OCI-LY1 (cell line): ENCODE measurements around the gene CREM.

Experiments
- H2AFZ ChIP-seq: fragments of 200-600 bp; sonication (generic), shearing (Covaris generic); 2 replicates; pipeline ENCODE4 v1.6.0; 2014; ENCODE audit warnings: antibody characterized with exemption, mild to moderate bottlenecking, low read length
- H3F3A ChIP-seq: fragments of 200-600 bp; sonication (generic), shearing (Covaris generic); 2 replicates; pipeline ENCODE4 v1.6.0; 2014; ENCODE audit warnings: mild to moderate bottlenecking, antibody characterized with exemption, low read length, moderate library complexity; ENCODE audit not compliant: insufficient read depth
- H3K27ac ChIP-seq: fragments of 200-600 bp; sonication (generic); 2 replicates; pipeline ENCODE4 v1.5.1; 2014; ENCODE audit warnings: low read length, mixed run types, mild to moderate bottlenecking, low read depth; ENCODE audit not compliant: poor library complexity, severe bottlenecking
- H3K27me3 ChIP-seq: fragments of 200-600 bp; sonication (generic); 2 replicates; pipeline ENCODE4 v1.6.0; 2014; ENCODE audit warnings: antibody characterized with exemption, mild to moderate bottlenecking, low read length, moderate library complexity; ENCODE audit not compliant: insufficient read depth
- H3K36me3 ChIP-seq: fragments of 200-600 bp; sonication (generic); 2 replicates; pipeline ENCODE4 v1.6.1; 2014; ENCODE audit warnings: mild to moderate bottlenecking, antibody characterized with exemption, low read length, moderate library complexity, mixed read lengths; ENCODE audit not compliant: insufficient read depth
- H3K4me1 ChIP-seq: fragments of 200-600 bp; sonication (generic); 2 replicates; pipeline ENCODE4 v1.5.1; 2014; ENCODE audit warnings: mild to moderate bottlenecking, low read length, moderate library complexity; ENCODE audit not compliant: insufficient read depth, severe bottlenecking
- H3K4me2 ChIP-seq: fragments of 200-600 bp; sonication (generic), shearing (Covaris generic); 2 replicates; pipeline ENCODE4 v1.6.1; 2014; ENCODE audit warnings: low read length
- H3K4me3 ChIP-seq: fragments of 200-600 bp; sonication (generic); 2 replicates; pipeline ENCODE4 v1.5.1; 2014; ENCODE audit warnings: low read length, low read depth, mild to moderate bottlenecking, mixed read lengths; ENCODE audit not compliant: poor library complexity, severe bottlenecking
- H3K79me2 ChIP-seq: fragments of 200-600 bp; shearing (Covaris generic); 2 replicates; pipeline ENCODE4 v1.6.1; 2016; ENCODE audit warnings: mixed run types, low read length, mixed read lengths; ENCODE audit not compliant: insufficient read depth
- H3K9ac ChIP-seq: fragments of 200-600 bp; sonication (generic), shearing (Covaris generic); 2 replicates; pipeline ENCODE4 v1.6.1; 2014; ENCODE audit warnings: mild to moderate bottlenecking, low read length, mixed read lengths
- H3K9me2 ChIP-seq: fragments of 200-600 bp; sonication (generic), shearing (Covaris generic); 2 replicates; pipeline ENCODE4 v1.6.1; 2014; ENCODE audit warnings: low read depth, mild to moderate bottlenecking, low read length, mixed read lengths
- H3K9me3 ChIP-seq: fragments of 200-600 bp; shearing (Covaris generic); 2 replicates; pipeline ENCODE4 v1.6.1; 2014; ENCODE audit warnings: low read length, mixed read lengths
- H4K20me1 ChIP-seq: fragments of 200-600 bp; sonication (generic), shearing (Covaris generic); 2 replicates; pipeline ENCODE4 v1.6.0; 2016; ENCODE audit warnings: mild to moderate bottlenecking, low read length; ENCODE audit not compliant: insufficient read depth
- CTCF ChIP-seq: fragments of 200-600 bp; sonication (generic), shearing (Covaris generic); IDR thresholded peaks from 2 replicates; pipeline ENCODE4 v1.5.1; 2017; ENCODE audit warnings: mild to moderate bottlenecking, antibody characterized with exemption, low read length, moderate library complexity, mixed read lengths
- EZH2 ChIP-seq: fragments of 200-600 bp; sonication (generic), shearing (Covaris generic); IDR thresholded peaks from 2 replicates; pipeline ENCODE4 v1.8.0; 2017; ENCODE audit warnings: borderline replicate concordance, mixed run types, mild to moderate bottlenecking, antibody characterized with exemption, low read length, moderate library complexity, mixed read lengths

CREM gene

GRCh38 chr10:35165811-35166210, 39.2 kb downstream of the CREM start:
- no peaks in the 10 kb centered on the region for H3K27me3 ChIP-seq
- no peak overlapping the region for H2AFZ ChIP-seq
- H3K4me1 ChIP-seq: no peaks in the 10 kb centered on the region
- H3K79me2 ChIP-seq: no peaks in the 10 kb centered on the region
- no peaks in the 10 kb centered on the region for H3K36me3 ChIP-seq
- no peaks in the 10 kb centered on the region for H4K20me1 ChIP-seq
- no peak overlapping the region for H3K4me2 ChIP-seq
- 0 out of 2 replicates have a peak, but pooled peaks cover 3% of the 10 kb centered on the region for H3K9me3 ChIP-seq
- no peak overlapping the region for H3K4me3 ChIP-seq
- TF ChIP-seq CTCF (no peak), EZH2 (no peak)
- no peak overlapping the region for H3K27ac ChIP-seq
- no peaks in the 10 kb centered on the region for H3K9me2 ChIP-seq
- no peak overlapping the region for H3K9ac ChIP-seq
- no peaks in the 10 kb centered on the region for H3F3A ChIP-seq

GRCh38 chr10:35166607-35167006, 40.0 kb downstream of the CREM start:
- Histone ChIP-seq H3K4me1 (no peaks in the 10 kb centered on the region), H4K20me1 (no peaks in the 10 kb centered on the region), H3K9me3 (0 out of 2 replicates have a peak, but pooled peaks cover 3% of the 10 kb centered on the region), H3K4me3 (no peak overlapping the region), H2AFZ (no peak overlapping the region), H3K4me2 (no peak overlapping the region), H3K79me2 (no peaks in the 10 kb centered on the region), H3K9ac (no peak overlapping the region), H3K27ac (no peak overlapping the region), H3K27me3 (no peaks in the 10 kb centered on the region), H3K9me2 (no peaks in the 10 kb centered on the region), H3F3A (no peaks in the 10 kb centered on the region), H3K36me3 (no peaks in the 10 kb centered on the region)
- TF ChIP-seq EZH2: no peak
- TF ChIP-seq CTCF: no peak

GRCh38 chr10:35167342-35167741, 40.7 kb downstream of the CREM start:
- Histone ChIP-seq H2AFZ (no peak overlapping the region), H3K4me3 (no peak overlapping the region), H4K20me1 (no peaks in the 10 kb centered on the region), H3K79me2 (no peaks in the 10 kb centered on the region), H3K9me3 (0 out of 2 replicates have a peak, but pooled peaks cover 3% of the 10 kb centered on the region), H3K4me2 (no peak overlapping the region), H3F3A (no peaks in the 10 kb centered on the region), H3K27ac (no peak overlapping the region), H3K9me2 (no peaks in the 10 kb centered on the region), H3K9ac (no peak overlapping the region), H3K36me3 (no peaks in the 10 kb centered on the region), H3K27me3 (no peaks in the 10 kb centered on the region), H3K4me1 (no peaks in the 10 kb centered on the region)
- TF ChIP-seq CTCF: no peak
- TF ChIP-seq EZH2: no peak
